Smooth muscle cell of the umbilical artery (primary cell): ENCODE results near the gene GALNT18. TPM values are rescaled to one million over a fixed set of nuclear protein-coding genes. Genes with fewer than 3 reads are reported as not detected.

Source experiments
- total RNA-seq: library from RNA; depleted of rRNA; stranded (reverse); fragments of >200 nt; gene quantifications from 2 replicates; pipeline ENCODE4 v1.2.3, GENCODE V29; 2014

GALNT18 gene
- total RNA-seq, result 49.0 and 51.7 TPM in 2 replicates

DNA sequence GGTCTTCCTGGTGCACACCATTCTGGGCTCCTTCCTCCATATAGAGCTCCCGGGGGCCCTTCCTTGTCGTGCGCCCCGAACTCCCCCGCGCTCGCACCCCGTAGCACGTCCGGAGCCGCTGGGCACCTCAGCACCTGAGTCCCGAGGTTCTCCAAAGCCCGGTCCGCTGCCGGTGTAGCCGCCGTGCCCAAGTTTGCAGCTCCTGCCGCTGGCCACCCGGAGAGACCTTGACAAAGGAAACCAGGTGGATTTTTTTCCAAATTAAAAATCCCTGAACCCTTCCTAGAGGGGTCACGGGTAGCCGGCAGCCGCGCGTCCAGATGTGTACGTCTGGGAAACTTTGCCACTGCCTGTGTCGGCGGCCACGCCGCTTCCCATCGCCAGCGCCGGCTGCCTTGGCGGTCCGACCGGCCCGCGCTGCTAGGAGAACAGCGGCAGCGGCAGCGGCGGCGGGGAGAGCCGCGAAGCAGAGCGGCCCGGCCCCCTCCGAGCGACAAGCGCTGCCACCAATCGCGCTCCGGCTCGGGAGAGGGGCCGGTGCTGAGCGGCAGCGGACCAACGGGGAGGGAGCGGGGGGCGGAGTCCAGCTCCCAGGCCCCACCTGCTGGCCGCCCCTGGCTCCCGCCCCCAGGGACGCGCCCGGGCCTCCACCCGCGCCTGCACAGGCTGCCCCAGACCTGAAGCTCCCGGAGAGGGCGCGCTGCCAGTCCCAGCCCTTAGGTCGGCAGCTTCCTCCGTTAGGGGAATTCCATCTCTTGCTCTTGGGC lies at the start of gene GALNT18:
Gene GALNT18 (minus strand): TSS at position 433 of the 767 bp plus-strand sequence.

DNA sequence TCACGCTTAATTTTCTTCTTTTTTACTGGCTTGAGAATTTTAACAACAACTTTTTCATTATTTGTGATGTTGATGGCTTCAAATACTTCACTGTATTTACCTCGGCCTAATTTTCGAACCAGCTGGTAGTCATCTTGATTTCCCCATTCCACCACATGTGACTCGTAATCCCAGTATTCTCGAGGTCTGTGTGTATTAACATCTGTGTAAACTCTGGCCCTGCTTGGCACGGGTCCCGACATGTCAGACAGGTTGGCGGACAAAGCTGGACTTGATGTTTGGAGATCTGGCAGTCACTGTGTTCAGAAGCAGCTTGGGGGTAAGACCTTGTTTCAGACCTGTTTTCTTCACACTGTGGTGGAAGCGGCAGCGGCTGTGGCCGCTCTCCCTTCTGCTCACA lies 268.9 kb downstream of the GALNT18 start, which contains the start of gene CSNK2A3:
Gene CSNK2A3 (minus strand): TSS at position 373 of the 400 bp plus-strand sequence. CDS start 131 bp downstream, at position 242.

Other genes starting within 250 kb of the GALNT18 start
- gene USP47, start 220.0 kb upstream of the GALNT18 start, total RNA-seq, result 74.2 and 84.0 TPM in 2 replicates